ENCODE measurements around the gene PPP1R12B. TPM values are rescaled to one million over a fixed set of nuclear protein-coding genes. Genes with fewer than 3 reads are reported as not detected.
A peak's percentile ranks its signal among the peaks of the same experiment; 100 is the strongest.

PPP1R12B gene
- total RNA-seq, 1 donor from 2014 or later: 44.9 TPM

DNA sequence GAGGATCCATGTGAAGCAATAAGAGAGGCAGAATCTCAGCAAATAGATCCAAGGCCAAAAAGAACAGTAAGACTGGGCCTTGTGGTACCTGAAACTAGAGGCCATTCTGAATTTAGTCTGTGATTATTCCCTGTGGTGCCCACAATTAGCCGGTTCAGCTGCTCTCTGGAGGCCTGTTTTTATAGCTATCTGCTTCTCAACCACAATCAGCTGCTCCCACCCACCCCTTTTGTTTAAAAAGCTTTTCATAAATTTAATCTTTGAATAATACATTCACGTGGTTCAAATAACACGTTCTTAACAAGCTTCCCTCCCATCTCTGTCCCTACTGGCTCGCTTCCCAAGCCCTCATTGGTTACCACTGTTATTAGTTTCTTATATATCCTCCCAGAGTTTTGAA, 24.8 kb upstream of the PPP1R12B start:
- DNase-seq (ENCODE audit: low spot score, unreplicated experiment): no peak
- TF ChIP-seq CTCF (IDR thresholded peaks at IDR 0.05; ENCODE audit: unreplicated experiment): no peak
- no peaks in the 10 kb centered on the region for H3K36me3 Mint-ChIP-seq (ENCODE audit: insufficient read depth)
- H3K9me3 Mint-ChIP-seq (ENCODE audit: low read depth): no peaks in the 10 kb centered on the region
- H3K27me3 Mint-ChIP-seq: no peaks in the 10 kb centered on the region
- no peak overlapping the region for H3K27ac Mint-ChIP-seq
- no peaks in the 10 kb centered on the region for H3K4me1 Mint-ChIP-seq (ENCODE audit: low read depth)
- H3K4me3 Mint-ChIP-seq (ENCODE audit: low read depth): no peak overlapping the region

GRCh38 chr1:202324646-202325045, 23.9 kb upstream of the PPP1R12B start:
- no peak overlapping the region for H3K27ac Mint-ChIP-seq
- TF ChIP-seq CTCF (IDR thresholded peaks at IDR 0.05; ENCODE audit: unreplicated experiment): no peak
- H3K36me3 Mint-ChIP-seq (ENCODE audit: insufficient read depth): no peaks in the 10 kb centered on the region
- H3K4me3 Mint-ChIP-seq (ENCODE audit: low read depth): no peak overlapping the region
- no peaks in the 10 kb centered on the region for H3K27me3 Mint-ChIP-seq
- H3K9me3 Mint-ChIP-seq (ENCODE audit: low read depth): no peaks in the 10 kb centered on the region
- DNase-seq (ENCODE audit: low spot score, unreplicated experiment): no peak
- H3K4me1 Mint-ChIP-seq (ENCODE audit: low read depth): no peaks in the 10 kb centered on the region

DNA sequence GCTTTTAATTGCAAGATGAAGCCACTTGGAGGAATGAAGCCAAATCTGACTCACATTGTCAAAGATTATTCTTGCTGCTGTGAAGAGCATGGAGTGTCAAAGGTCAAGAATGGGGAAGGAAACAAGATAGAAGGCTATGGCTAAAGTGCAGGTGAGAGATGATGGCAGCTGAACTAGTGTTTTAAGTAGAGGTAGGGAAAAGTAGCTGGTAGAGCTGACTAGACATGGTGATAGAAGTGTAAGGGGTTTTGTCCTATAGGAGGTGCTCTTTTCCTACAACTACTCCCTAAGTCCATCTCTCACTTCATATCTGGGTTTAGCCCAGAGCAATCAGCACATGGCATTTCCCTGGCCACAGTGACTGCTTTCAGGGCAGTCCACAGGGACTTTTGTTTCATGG, 18.6 kb upstream of the PPP1R12B start:
- Mint-ChIP-seq H3K9me3 (ENCODE audit: low read depth) (no peaks in the 10 kb centered on the region), H3K4me3 (ENCODE audit: low read depth) (no peak overlapping the region), H3K27me3 (no peaks in the 10 kb centered on the region), H3K36me3 (ENCODE audit: insufficient read depth) (peaks cover 18% of the 10 kb centered on the region), H3K27ac (no peak overlapping the region), H3K4me1 (ENCODE audit: low read depth) (no peaks in the 10 kb centered on the region)
- DNase-seq (ENCODE audit: low spot score, unreplicated experiment): no peak
- no peak for TF ChIP-seq CTCF (IDR thresholded peaks at IDR 0.05; ENCODE audit: unreplicated experiment)

DNA sequence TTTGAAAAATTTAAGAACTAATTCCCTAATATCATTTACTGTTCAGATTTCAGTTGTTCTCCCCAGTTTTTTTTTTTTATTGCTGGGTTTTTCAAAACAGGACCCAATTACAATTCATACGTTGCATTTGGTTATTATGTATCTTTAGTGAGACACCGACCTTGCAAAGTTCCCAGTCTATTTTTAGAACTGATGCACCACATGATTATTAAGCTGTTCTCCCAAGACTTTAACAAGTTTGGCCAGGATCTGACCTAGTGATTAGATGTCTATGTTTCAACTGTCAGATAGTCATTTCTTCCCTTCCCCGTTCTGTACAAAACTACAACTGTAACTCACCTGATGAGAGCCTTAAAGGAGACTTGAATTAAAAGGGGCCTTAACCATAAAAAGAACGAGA, 14.6 kb upstream of the PPP1R12B start:
- no peak for TF ChIP-seq CTCF (IDR thresholded peaks at IDR 0.05; ENCODE audit: unreplicated experiment)
- Mint-ChIP-seq H3K9me3 (ENCODE audit: low read depth) (no peaks in the 10 kb centered on the region), H3K36me3 (ENCODE audit: insufficient read depth) (peaks cover 18% of the 10 kb centered on the region), H3K4me3 (ENCODE audit: low read depth) (no peak overlapping the region), H3K27ac (no peak overlapping the region), H3K4me1 (ENCODE audit: low read depth) (peaks cover 2% of the 10 kb centered on the region), H3K27me3 (no peaks in the 10 kb centered on the region)
- DNase-seq (ENCODE audit: low spot score, unreplicated experiment): no peak

DNA sequence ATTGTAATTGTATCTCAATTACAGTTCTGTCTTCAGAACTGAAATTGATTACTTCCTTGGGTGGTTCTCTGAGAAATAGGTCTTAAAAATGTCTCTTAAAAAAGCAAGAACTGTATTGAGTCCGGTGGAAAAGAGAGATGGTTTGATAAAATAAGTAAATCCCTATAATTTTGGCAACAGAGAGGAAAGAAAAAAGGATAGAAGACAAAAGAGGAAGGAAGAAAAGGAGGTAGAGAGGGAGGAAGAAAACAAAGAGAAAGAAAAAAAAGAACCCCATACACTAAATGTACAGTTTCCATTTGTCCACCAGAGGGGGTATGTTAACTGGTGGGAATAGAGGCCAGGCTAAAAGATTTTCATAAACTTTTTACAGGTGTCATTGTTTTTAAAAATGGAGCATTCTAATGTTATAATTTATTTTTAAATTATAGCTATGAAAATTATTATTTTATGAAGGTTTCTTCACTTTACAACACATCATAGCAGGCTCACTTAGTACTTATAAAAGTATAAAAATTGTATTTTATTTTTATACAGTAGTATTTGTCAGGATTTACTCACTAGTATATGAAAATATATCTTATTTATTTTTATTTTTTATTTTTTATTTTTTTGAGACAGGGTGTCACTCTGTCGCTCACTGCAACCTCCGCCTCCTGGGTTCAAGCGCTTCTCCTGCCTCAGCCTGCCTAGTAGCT, 4.7 kb upstream of the PPP1R12B start:
- Mint-ChIP-seq H3K4me3 (ENCODE audit: low read depth) (peak overlapping the region; percentile 47), H3K4me1 (ENCODE audit: low read depth) (peaks cover 17% of the 10 kb centered on the region)

More for the DNA sequence above, 4.7 kb upstream of the PPP1R12B start:
- Mint-ChIP-seq H3K9me3 (ENCODE audit: low read depth) (no peaks in the 10 kb centered on the region), H3K27ac (peak overlapping the region; percentile 84), H3K36me3 (ENCODE audit: insufficient read depth) (no peaks in the 10 kb centered on the region), H3K27me3 (no peaks in the 10 kb centered on the region)
- DNase-seq (ENCODE audit: low spot score, unreplicated experiment): no peak
- no peak for TF ChIP-seq CTCF (IDR thresholded peaks at IDR 0.05; ENCODE audit: unreplicated experiment)

Measured in progenitor cell of endocrine pancreas (in vitro differentiated cells).